IMR-90 (cell line): ENCODE data around the gene MRPS34. TPM values are rescaled to one million over a fixed set of nuclear protein-coding genes. Genes with fewer than 3 reads are reported as not detected.

Experiments used
- ATAC-seq: fragments of 200-7000 bp; cut with Tn5 transposase; 2 replicates; pipeline ENCODE4 v1.9.1; 2020; ENCODE audit warnings: low read depth, mild to moderate bottlenecking, moderate library complexity
- BruUV-seq: library from RNA; stranded (reverse); fragments of 400-500 nt; replicated peaks from 2 replicates; lab custom pipeline; 2021; lab: Mats Ljungman, UMichigan
- CTCF ChIA-PET: fragments of 300-600 bp; formaldehyde crosslinking; extraction: SDS; loops from one replicate; lab custom pipeline; 2021; ENCODE audit warnings: antibody characterized with exemption; lab: Yijun Ruan, JAX
- POLR2A ChIA-PET: fragments of 300-600 bp; sonication (Branson Sonifier 250); formaldehyde crosslinking; loops from one replicate; lab custom pipeline; 2022; ENCODE audit warnings: antibody characterized with exemption; ENCODE audit not compliant: unreplicated experiment; lab: Charles Lee
- DNase-seq: peaks from one replicate; pipeline ENCODE4 v3.0.0; 2013
- H2AFZ ChIP-seq: replicated peaks from 2 replicates; pipeline ENCODE3; 2013; ENCODE audit warnings: low read length, mild to moderate bottlenecking; ENCODE audit not compliant: poor library complexity
- H2AK5ac ChIP-seq: 2 replicates; pipeline ENCODE4 v1.6.1; 2013; ENCODE audit warnings: low read depth, low read length, inconsistent platforms
- H2AK9ac ChIP-seq: replicated peaks from 2 replicates; pipeline ENCODE3; 2013; ENCODE audit warnings: mild to moderate bottlenecking, low read depth, low read length, moderate library complexity; ENCODE audit not compliant: poor library complexity
- H2BK120ac ChIP-seq: 2 replicates; pipeline ENCODE4 v1.6.1; 2013; ENCODE audit warnings: low read depth, low read length, inconsistent platforms
- H2BK15ac ChIP-seq: 3 replicates; pipeline ENCODE4 v1.6.1; 2013; ENCODE audit warnings: low read depth, low read length, inconsistent platforms
- H2BK20ac ChIP-seq: 2 replicates; pipeline ENCODE4 v1.6.1; 2013; ENCODE audit warnings: low read depth, mild to moderate bottlenecking, inconsistent platforms, low read length, moderate library complexity
- H2BK5ac ChIP-seq: 2 replicates; pipeline ENCODE4 v1.6.1; 2013; ENCODE audit warnings: mild to moderate bottlenecking, low read depth, low read length, inconsistent platforms; ENCODE audit not compliant: poor library complexity, severe bottlenecking
- H3K14ac ChIP-seq: replicated peaks from 2 replicates; pipeline ENCODE4 v1.6.1; 2013; ENCODE audit warnings: low read depth, low read length, inconsistent platforms
- H3K18ac ChIP-seq: 2 replicates; pipeline ENCODE4 v1.6.1; 2013; ENCODE audit warnings: low read depth, low read length, control low read depth
- H3K23ac ChIP-seq: 2 replicates; pipeline ENCODE4 v1.6.1; 2013; ENCODE audit warnings: low read depth, low read length, inconsistent platforms
- H3K27ac ChIP-seq: 2 replicates; pipeline ENCODE4 v1.5.1; 2013; ENCODE audit warnings: mild to moderate bottlenecking, control low read depth, low read length; ENCODE audit not compliant: insufficient read depth
- H3K27me3 ChIP-seq: 2 replicates; pipeline ENCODE4 v1.6.1; 2013; ENCODE audit warnings: low read length; ENCODE audit not compliant: control insufficient read depth, insufficient read depth
- H3K36me3 ChIP-seq: 2 replicates; pipeline ENCODE4 v1.6.1; 2013; ENCODE audit warnings: low read length, mixed read lengths; ENCODE audit not compliant: control insufficient read depth, insufficient read depth
- H3K4ac ChIP-seq: 2 replicates; pipeline ENCODE4 v1.6.1; 2013; ENCODE audit warnings: low read depth, low read length, inconsistent platforms
- H3K4me1 ChIP-seq: 2 replicates; pipeline ENCODE4 v1.6.1; 2013; ENCODE audit warnings: low read length, mixed read lengths; ENCODE audit not compliant: control insufficient read depth, insufficient read depth
- H3K4me2 ChIP-seq: 2 replicates; pipeline ENCODE4 v1.6.1; 2013; ENCODE audit warnings: low read depth, mild to moderate bottlenecking, control low read depth, low read length, moderate library complexity
- H3K4me3 ChIP-seq: 2 replicates; pipeline ENCODE4 v1.5.1; 2013; ENCODE audit warnings: low read depth, mild to moderate bottlenecking, control low read depth, low read length, moderate library complexity; ENCODE audit not compliant: insufficient read depth
- H3K56ac ChIP-seq: 2 replicates; pipeline ENCODE4 v1.6.1; 2013; ENCODE audit warnings: low read length, inconsistent platforms; ENCODE audit not compliant: insufficient read depth; ENCODE audit errors: extremely low read depth
- H3K79me1 ChIP-seq, 2 experiments: 2 replicates each; pipeline ENCODE4 v1.6.1; 2013; ENCODE audit warnings: low read length in 2 of 2, inconsistent platforms in 1 of 2, low read depth in 1 of 2
- H3K9ac ChIP-seq: 2 replicates; pipeline ENCODE4 v1.6.1; 2013; ENCODE audit warnings: low read depth, low read length, control low read depth
- H3K9me1 ChIP-seq: 2 replicates; pipeline ENCODE4 v1.6.1; 2013; ENCODE audit warnings: low read length, inconsistent platforms; ENCODE audit not compliant: insufficient read depth
- H3K9me3 ChIP-seq: 2 replicates; pipeline ENCODE4 v1.6.1; 2013; ENCODE audit warnings: low read length; ENCODE audit not compliant: control insufficient read depth, insufficient read depth
- H4K20me1 ChIP-seq: 2 replicates; pipeline ENCODE4 v1.6.1; 2013; ENCODE audit warnings: low read length, inconsistent platforms; ENCODE audit not compliant: insufficient read depth
- H4K5ac ChIP-seq: 2 replicates; pipeline ENCODE4 v1.6.1; 2013; ENCODE audit warnings: mild to moderate bottlenecking, low read depth, low read length, control low read depth
- H4K8ac ChIP-seq, 2 experiments: 2 replicates each; pipeline ENCODE4 v1.6.1; 2013; ENCODE audit warnings: low read depth in 2 of 2, low read length in 2 of 2, control low read depth in 1 of 2, inconsistent platforms in 1 of 2
- H4K91ac ChIP-seq: 2 replicates; pipeline ENCODE4 v1.6.1; 2013; ENCODE audit warnings: low read depth, low read length, inconsistent platforms; ENCODE audit not compliant: insufficient read depth
- BHLHE40 ChIP-seq: fragments of 150-350 bp; IDR thresholded peaks from 2 replicates; pipeline ENCODE4 v1.6.1; 2016; ENCODE audit warnings: mild to moderate bottlenecking, low read depth, low read length
- CEBPB ChIP-seq: IDR thresholded peaks from 2 replicates; pipeline ENCODE4 v1.6.1; 2012; ENCODE audit warnings: low read depth, low read length, improper control_type of control experiment
- CHD1 ChIP-seq: IDR thresholded peaks from 2 replicates; pipeline ENCODE4 v1.6.1; 2012; ENCODE audit warnings: low read depth, low read length, improper control_type of control experiment
- FOS ChIP-seq: fragments of 150-350 bp; IDR thresholded peaks from 2 replicates; pipeline ENCODE4 v1.6.1; 2016; ENCODE audit warnings: low read depth, low read length
- MAFK ChIP-seq: IDR thresholded peaks from 2 replicates; pipeline ENCODE4 v1.6.1; 2012; ENCODE audit warnings: low read depth, low read length, improper control_type of control experiment
- MAZ ChIP-seq: IDR thresholded peaks from 2 replicates; pipeline ENCODE4 v1.6.1; 2012; ENCODE audit warnings: low read depth, mild to moderate bottlenecking, low read length, improper control_type of control experiment, moderate library complexity, borderline replicate concordance
- POLR2A ChIP-seq: IDR thresholded peaks from 2 replicates; pipeline ENCODE4 v1.6.1; 2012; ENCODE audit warnings: mild to moderate bottlenecking, low read depth, low read length
- RAD21 ChIP-seq: IDR thresholded peaks from 2 replicates; pipeline ENCODE4 v1.6.1; 2012; ENCODE audit warnings: low read length, improper control_type of control experiment
- RCOR1 ChIP-seq: IDR thresholded peaks from 2 replicates; pipeline ENCODE4 v1.6.1; 2012; ENCODE audit warnings: mild to moderate bottlenecking, low read length, improper control_type of control experiment; ENCODE audit not compliant: insufficient replicate concordance
- RFX5 ChIP-seq: IDR thresholded peaks from 2 replicates; pipeline ENCODE4 v1.8.0; 2012; ENCODE audit warnings: low read depth, mild to moderate bottlenecking, low read length, moderate library complexity
- SMC3 ChIP-seq: fragments of 150-350 bp; IDR thresholded peaks from 2 replicates; pipeline ENCODE4 v1.6.1; 2016; ENCODE audit warnings: low read depth, mild to moderate bottlenecking, antibody characterized with exemption, low read length, moderate library complexity
- WGBS, 2 experiments: methylation state at CpG; one replicate each; pipeline versions ENCODE4 v1.1.5 to v1.1.7; 2013; ENCODE audit warnings: missing lambda C conversion rate in 2 of 2; ENCODE audit not compliant: insufficient read length in 1 of 2; ENCODE audit errors: extremely low coverage in 2 of 2; 5-methylcytosine and 5-hydroxymethylcytosine counted together
- dilution Hi-C: fragments of 300-500 bp; cut with HindIII; formaldehyde crosslinking; loops from one replicate; pipeline ENCODE4 v1.14.3; 2018; ENCODE audit warnings: low sequenced_read_pairs; ENCODE audit not compliant: unreplicated experiment
- in situ Hi-C: fragments of 300-500 bp; cut with MboI; formaldehyde crosslinking; loops from 3 replicates; pipeline ENCODE4 v1.14.3; 2019; ENCODE audit warnings: low sequenced_read_pairs, inconsistent platforms, mixed read lengths
- intact Hi-C: fragments of 100-400 bp; cut with micrococcal nuclease; formaldehyde crosslinking; loops from 2 replicates; pipeline ENCODE4 v1.10.0; 2022
- polyA plus RNA-seq, 3 experiments: library from polyadenylated mRNA; depleted of rRNA; stranded (reverse); fragments of >200 nt; gene quantifications; 2 replicates each; pipeline ENCODE4 v1.2.3, GENCODE V29; 2012; ENCODE audit warnings: low replicate concordance in 1 of 3
- total RNA-seq: library from RNA; depleted of rRNA; stranded (reverse); fragments of >200 nt; gene quantifications from 2 replicates; pipeline ENCODE4 v1.2.3, GENCODE V29; 2012
- TF ChIP-seq, protein P1 (sequence below): conservative IDR thresholded peaks from 2 replicates; pipeline ENCODE4 v1.5.1; 2012; ENCODE audit warnings: mild to moderate bottlenecking, low read depth, low read length, improper control_type of control experiment
- TF ChIP-seq, protein P2 (sequence below): fragments of 150-350 bp; IDR thresholded peaks from 2 replicates; pipeline ENCODE4 v1.6.1; 2016; ENCODE audit warnings: low read depth, mild to moderate bottlenecking, low read length, moderate library complexity, borderline replicate concordance

The MRPS34 gene
- total and polyA plus RNA-seq, 2 of the 4 experiments (the other 2 are of a cell fraction): 68.5 to 80.4 TPM

DNA sequence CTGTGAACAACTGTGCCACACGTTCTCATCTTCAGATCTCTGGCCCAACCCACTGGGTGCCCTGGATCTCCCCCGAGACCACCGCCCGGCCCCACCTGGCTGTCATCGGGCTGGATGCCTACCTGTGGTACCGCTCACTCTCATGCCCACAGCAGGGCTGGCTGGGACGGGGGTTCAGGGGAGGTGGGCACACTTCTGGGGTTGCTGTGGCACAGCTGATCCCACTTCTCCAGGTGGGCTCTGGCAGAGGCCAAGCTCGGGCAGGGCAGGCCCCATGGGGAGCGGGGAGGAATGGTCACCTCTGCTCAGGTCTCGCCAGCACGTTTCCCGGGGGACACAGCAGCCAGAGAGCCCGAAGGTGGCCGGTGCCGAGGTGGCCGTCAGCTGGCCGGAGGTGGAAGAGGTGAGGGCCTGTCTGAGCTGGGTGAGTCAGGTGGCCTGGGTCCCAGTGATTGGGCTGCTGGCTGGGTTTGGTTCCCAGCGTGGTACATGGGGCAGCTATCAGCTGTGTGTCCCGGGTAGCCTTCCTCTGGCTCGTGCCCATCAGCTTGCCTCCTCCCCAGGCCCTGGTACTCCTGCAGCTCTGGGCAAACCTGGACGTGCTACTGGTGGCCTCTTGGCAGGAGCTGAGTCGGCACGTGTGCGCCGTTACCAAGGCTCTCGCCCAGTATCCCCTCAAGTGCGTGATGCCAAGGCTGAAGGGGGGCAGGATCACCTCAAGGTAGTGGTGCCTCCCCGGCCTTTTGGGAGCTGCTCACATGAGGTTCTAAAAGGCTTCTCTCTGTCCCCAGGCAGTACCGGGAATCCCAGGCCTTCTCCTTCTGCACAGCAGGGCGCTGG lies 2.3 kb upstream of the MRPS34 start (continued):
- TF ChIP-seq, protein P1, sequence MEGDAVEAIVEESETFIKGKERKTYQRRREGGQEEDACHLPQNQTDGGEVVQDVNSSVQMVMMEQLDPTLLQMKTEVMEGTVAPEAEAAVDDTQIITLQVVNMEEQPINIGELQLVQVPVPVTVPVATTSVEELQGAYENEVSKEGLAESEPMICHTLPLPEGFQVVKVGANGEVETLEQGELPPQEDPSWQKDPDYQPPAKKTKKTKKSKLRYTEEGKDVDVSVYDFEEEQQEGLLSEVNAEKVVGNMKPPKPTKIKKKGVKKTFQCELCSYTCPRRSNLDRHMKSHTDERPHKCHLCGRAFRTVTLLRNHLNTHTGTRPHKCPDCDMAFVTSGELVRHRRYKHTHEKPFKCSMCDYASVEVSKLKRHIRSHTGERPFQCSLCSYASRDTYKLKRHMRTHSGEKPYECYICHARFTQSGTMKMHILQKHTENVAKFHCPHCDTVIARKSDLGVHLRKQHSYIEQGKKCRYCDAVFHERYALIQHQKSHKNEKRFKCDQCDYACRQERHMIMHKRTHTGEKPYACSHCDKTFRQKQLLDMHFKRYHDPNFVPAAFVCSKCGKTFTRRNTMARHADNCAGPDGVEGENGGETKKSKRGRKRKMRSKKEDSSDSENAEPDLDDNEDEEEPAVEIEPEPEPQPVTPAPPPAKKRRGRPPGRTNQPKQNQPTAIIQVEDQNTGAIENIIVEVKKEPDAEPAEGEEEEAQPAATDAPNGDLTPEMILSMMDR: no peak

DNA sequence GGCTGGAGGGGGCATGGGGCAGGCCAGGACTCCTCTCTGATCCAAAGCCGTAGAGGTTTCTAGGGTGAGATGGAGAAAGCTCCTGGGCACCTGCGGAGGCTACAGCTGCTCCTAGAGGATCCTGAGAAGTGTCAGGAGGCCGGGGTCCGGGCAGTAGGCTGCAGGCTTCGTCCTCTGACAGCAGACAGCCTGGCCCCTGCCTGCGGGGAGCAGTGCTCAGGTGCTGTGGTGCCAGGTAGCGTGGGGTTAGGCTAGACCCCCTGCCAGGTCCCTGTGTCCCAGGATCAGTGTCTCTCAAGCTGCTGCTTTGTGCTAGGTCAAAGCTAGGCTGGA lies 1.5 kb upstream of the MRPS34 start:
- H4K8ac ChIP-seq: no peak overlapping the region; a peak in 1 of 4 replicates
- H3K9me1 ChIP-seq: 0 out of 2 replicates have a peak, but pooled peaks cover 3% of the 10 kb centered on the region
- H4K20me1 ChIP-seq: peaks cover 31% of the 10 kb centered on the region
- no peak overlapping the region for H3K18ac ChIP-seq
- H2AK5ac ChIP-seq: no peak overlapping the region; the same call in 1 of the 2 replicates
- no TSS peak for BruUV-seq
- POLR2A ChIA-PET: no interaction called here
- no peak overlapping the region for H2BK120ac ChIP-seq
- no peak overlapping the region for H2BK15ac ChIP-seq
- dilution Hi-C loops: no loop called here
- peak overlapping the region; percentile 93; the same call in 1 of the 2 replicates for H3K4me3 ChIP-seq
- no peak overlapping the region for H3K56ac ChIP-seq
- intact Hi-C loops: no loop called here
- H3K9ac ChIP-seq: peak overlapping the region; percentile 37
- H3K27ac ChIP-seq: no peak overlapping the region; the same call in 1 of the 2 replicates
- no peak overlapping the region for H3K4ac ChIP-seq
- H2BK5ac ChIP-seq: no peak overlapping the region
- H3K36me3 ChIP-seq: peaks cover 26% of the 10 kb centered on the region; the same call in 1 of the 2 replicates
- no peaks in the 10 kb centered on the region for H3K9me3 ChIP-seq
- H2BK20ac ChIP-seq: no peak overlapping the region
- in situ Hi-C loops: no loop called here
- DNase-seq: no peak
- peaks cover 12 to 61% of the 10 kb centered on the region in 2 experiments for H3K79me1 ChIP-seq
- peak overlapping the region; percentile 89 for H2AK9ac ChIP-seq
- peak overlapping the region; percentile 15; the same call in 1 of the 2 replicates for H3K14ac ChIP-seq
- H2AFZ ChIP-seq: peak overlapping the region; percentile 94
- no peak overlapping the region for H3K23ac ChIP-seq
- H3K27me3 ChIP-seq: no peaks in the 10 kb centered on the region
- H4K91ac ChIP-seq: no peak overlapping the region
- H4K5ac ChIP-seq: no peak overlapping the region
- CTCF ChIA-PET: interaction anchor here (0.9 kb wide), 1 partner anchor 37 kb away, joined by 3 read pairs; no protein-coding TSS in a partner anchor
- H3K4me1 ChIP-seq: peaks cover 13% of the 10 kb centered on the region
- WGBS, 2 experiments: 100% methylated on average over 2 of the region's 7 CpGs; no CpG with 5 or more reads in 1 of the 2 experiments
- H3K4me2 ChIP-seq: peak overlapping the region; percentile 93; the same call in 1 of the 2 replicates
- no peak for ATAC-seq
- TF ChIP-seq CHD1 (no peak), FOS (no peak), MAFK (no peak), POLR2A (no peak), SMC3 (no peak), MAZ (no peak), BHLHE40 (no peak), RAD21 (no peak), RFX5 (no peak), RCOR1 (no peak), CEBPB (no peak)
- TF ChIP-seq, protein P2, sequence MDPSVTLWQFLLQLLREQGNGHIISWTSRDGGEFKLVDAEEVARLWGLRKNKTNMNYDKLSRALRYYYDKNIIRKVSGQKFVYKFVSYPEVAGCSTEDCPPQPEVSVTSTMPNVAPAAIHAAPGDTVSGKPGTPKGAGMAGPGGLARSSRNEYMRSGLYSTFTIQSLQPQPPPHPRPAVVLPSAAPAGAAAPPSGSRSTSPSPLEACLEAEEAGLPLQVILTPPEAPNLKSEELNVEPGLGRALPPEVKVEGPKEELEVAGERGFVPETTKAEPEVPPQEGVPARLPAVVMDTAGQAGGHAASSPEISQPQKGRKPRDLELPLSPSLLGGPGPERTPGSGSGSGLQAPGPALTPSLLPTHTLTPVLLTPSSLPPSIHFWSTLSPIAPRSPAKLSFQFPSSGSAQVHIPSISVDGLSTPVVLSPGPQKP: no peak
